GM19397 (cell line): ENCODE results near the gene PAGR1.
"Not testable (repeated sequence)": the region's sequence is repeated elsewhere in the genome, so short reads cannot be mapped to it uniquely, and the experiment has no call there.

Source experiments
- ATAC-seq: cut with Tn5 transposase; IDR thresholded peaks from one replicate; pipeline ENCODE4 v1.9.1; 2021; ENCODE audit warnings: mild to moderate bottlenecking, moderate library complexity; ENCODE audit not compliant: unreplicated experiment

PAGR1 gene

DNA sequence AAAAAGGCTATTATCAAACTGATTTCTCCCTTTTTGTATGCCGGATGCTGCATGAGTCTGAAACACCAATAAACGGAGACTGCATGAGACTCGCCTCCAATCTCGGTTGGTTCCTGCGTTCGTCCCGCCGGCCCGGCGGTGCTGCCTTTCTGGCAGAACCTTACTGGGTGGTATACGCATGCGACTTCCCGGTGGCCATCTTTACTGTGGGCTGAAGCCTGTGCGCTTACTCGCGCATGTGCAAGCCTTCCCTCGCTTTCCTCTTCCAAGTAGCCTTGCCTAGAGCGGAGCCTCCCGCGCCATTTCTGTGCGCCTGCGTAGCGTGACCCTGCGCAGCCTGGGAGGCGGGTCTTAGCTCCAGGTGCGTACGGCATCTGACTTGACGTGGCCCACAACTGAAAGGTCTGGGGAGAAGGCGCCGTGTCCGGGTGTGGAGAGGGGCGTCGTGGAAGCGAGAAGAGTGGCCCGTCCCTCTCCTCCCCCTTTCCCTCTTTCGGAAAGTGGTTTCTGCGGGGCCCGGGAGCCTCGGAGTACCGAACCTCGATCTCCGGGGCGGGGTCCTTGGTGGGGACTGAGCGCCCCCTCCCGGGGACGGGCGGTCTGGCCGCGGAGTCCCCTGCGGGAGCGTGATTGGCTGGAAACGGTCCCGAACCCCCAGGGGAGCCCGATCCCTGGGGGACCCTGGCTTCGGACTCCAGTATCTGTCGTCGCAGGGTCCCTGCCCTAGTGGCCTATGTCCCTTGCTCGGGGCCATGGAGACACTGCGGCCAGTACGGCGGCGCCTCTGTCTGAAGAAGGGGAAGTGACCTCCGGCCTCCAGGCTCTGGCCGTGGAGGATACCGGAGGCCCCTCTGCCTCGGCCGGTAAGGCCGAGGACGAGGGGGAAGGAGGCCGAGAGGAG is at the start of gene PAGR1:
Gene PAGR1, plus strand, starts transcription at position 360 of the 901 bp plus-strand sequence. Its CDS starts 374 bp downstream, at position 734.
- peak; percentile 59 for ATAC-seq

DNA sequence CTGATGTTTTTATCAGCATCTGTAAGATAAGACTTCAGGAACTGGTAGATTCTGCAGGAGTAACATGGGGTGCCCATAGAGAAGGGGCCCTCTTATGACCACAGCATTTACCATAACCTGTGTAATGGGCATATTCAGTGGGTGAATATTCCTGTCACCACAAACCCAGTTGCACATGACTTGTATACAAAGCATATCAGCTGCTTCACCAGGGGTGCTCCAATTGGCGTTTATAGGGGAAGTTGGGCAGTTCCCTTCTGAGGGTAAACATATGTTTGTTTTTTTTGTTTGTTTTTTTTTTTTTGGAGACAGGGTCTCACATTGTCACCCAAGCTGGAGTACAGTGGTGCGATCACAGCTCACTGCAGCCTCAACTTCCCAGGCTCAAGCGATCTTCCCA is 49.4 kb upstream of the PAGR1 start:
- ATAC-seq: no peak

GRCh38 chr16:29767062-29767461 is 48.9 kb upstream of the PAGR1 start:
- ATAC-seq: no peak

- ATAC-seq: no peak
These were observed 46.4 kb upstream of the PAGR1 start for GRCh38 chr16:29769507-29769906.

DNA sequence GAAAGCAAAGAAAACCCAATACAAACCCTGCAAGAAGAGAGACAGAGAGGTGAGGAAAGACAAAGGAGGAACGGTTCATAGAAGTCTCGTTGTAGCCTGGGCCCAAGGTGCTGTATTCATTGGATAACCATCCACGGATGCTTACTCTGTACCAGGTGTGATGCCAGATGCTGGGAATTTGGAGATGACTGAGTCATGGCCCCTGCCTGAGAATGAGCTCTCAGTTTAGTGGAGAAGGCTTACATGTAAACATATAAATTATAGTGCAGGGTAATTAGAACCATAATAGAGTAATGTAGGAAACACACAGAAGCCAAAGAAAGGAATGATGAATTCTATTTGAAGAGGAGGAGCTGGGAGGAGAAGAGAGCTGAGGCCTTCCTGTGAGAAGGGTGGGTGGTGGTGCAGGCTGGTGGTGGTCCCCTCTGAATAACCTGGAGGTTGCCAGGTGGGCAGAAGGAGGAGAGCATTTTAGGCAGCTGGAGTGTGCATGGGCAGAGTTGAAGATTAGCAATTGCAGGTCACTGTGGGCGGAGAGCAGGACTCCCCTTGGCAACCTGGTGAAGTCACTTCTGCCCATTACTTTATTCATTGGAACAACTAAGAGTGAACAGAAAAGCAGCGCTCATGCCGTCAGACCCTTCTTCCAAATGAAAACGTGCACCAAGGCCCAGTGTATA is 45.6 kb upstream of the PAGR1 start:
- no peak for ATAC-seq

GRCh38 chr16:29772330-29772729 is 43.6 kb upstream of the PAGR1 start:
- ATAC-seq: not testable (repeated sequence)

- ATAC-seq: no peak
These were observed 41.2 kb upstream of the PAGR1 start for GRCh38 chr16:29774730-29775129.

DNA sequence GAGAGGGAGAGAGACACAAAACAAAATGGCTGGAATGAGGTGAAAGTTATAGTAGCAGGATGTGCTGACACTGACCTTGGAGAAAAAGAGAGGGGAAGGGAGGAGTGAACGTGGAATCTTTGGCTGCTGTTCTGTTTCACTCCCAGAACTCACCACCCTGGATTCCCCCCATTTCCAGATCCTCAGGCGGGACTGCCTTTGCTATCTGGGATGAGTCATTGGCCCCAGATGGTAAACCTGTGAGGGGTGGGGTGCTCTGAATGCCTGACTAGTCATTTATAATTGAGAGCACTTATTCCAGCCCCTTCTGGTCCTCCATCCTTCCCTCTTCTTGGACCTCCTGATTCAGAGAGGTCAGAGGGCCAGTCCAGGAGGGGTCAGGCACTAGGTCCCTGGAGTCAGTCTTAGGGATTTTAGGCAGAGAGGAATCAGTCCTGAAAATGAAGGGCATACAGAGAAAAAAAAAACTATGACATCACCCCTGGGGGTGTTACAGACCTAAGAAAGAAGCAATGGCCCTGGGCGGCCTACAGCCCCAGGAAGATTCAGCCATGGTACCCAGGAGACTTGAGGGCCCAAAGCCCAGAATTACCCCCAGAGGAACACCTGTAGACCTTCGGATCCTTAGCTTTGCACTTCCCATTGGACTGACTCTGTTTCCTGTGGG is 40.1 kb upstream of the PAGR1 start:
- no peak for ATAC-seq

DNA sequence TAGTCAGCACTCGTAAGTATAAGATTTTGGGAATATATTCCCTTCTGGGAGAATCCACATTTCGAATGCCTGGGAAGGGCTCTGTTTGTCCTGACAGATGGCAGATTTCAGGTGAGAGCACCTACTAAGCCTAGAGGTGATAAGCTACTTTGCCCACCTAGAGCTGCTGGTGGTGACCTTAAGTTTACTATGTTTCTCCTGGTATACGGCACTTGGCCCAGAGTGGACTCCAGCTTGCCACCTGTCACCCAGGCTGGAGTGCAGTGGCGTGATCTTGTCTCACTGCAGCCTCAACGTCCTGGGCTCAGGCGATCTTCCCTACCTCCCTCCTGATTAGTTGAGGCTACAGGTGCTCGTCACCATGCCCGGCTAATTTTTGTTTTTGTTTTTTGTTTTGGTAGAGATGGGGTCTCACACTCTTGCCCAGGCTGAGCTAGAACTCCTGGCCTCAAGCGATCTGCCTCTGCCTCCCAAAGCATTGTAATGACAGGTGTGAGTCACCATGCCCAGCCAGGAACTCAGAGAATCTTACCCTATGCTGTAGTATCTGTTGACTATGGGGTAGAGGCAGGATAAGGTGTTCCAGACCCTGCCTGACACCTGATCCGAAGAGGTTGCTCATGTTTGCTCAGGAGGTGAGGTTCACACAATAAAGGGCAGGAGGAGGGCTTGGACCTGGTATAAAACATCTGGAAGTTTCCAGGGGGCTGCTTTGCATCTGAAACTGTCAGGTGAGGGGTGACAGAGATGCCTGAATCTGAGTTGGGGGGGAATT is 38.2 kb upstream of the PAGR1 start, which contains the start of gene ZG16:
Gene ZG16, plus strand, starts transcription at position 681 of the 775 bp plus-strand sequence. CDS start 1,011 bp downstream, outside the sequence.
- ATAC-seq: no peak

- no peak for ATAC-seq
These were observed 36.5 kb upstream of the PAGR1 start for GRCh38 chr16:29779474-29779873.

DNA sequence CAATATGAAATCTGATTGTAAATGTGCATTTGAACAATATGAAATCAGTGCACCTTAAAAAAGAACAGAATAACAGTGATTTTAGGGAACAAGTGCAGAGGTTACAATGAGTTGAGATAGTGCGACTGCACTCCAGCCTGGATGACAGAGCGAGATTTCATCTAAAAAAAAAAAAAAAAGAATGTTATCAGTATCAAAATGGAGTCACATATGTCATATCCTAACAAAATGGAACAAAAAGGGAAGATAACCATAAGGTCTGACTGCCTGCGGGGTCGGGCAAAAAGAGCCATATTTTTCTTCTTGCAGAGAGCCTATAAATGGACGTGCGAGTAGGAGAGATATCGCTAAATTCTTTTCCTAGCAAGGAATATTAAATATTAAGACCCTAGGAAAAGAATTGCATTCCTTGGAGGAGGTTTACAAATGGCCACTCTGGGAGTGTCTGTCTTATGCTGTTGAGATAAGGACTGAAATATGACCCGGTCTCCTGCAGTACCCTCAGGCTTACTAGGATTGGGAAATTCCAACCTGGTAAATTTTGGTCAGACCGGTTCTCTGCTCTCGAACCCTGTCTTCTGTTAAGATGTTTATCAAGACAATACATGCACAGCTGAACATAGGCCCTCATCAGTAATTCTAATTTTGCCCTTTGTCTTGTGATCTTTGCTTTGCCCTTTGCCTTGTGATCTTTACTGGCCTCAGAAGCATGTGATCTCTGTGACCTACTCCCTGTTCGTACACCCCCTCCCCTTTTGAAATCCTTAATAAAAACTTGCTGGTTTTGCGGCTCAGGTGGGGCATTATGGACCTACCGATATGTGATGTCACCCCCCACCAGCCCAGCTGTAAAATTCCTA is 32.6 kb upstream of the PAGR1 start:
- ATAC-seq: not testable (repeated sequence)

GRCh38 chr16:29784157-29784556 is 31.8 kb upstream of the PAGR1 start:
- no peak for ATAC-seq

DNA sequence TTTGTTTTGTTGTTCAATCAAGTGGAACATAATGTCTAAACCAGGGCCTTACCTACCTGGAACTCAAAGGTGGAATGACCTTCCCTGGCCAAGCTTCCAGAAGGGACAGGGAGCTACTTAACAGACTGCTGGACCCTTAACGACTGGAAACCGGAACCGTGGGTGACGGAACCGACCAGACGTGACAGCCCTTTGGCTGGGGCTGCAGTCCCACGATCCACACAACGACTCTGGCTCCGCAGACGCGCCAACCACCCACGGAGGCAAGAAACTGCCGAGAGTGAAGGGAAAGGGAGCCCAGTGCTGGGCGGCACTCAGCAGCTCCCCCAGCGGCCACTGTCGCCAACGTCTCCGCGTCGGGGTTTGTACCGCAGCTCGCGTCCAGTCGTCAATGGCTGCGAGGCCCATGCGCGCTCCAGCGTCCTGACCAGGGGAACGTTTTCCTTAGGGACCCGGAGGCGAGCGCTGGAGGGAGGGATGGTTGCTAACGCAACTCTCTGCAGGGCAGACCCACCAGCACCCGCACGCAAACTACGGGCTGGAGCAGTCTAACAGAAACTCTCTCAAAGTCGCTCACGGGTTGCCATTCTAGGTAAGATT is 31.0 kb upstream of the PAGR1 start:
- ATAC-seq: no peak

DNA sequence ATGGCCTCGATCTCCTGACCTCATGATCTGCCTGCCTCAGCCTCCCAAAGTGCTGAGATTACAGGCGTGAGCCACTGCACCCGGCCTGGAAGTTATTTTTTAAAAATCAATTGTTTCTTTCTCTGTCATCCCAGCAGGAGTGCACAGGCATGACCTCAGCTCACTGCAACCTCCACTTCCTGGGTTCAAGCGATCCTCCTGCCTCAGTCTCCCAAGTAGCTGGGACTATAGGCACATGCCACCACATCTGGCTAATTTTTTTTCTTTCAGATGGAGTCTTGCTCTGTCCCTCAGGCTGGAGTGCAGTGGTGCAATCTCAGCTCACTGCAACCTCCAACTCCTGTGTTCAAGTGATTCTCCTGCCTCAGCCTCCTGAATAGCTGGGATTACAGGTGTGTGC is 28.8 kb upstream of the PAGR1 start:
- ATAC-seq: not testable (repeated sequence)

DNA sequence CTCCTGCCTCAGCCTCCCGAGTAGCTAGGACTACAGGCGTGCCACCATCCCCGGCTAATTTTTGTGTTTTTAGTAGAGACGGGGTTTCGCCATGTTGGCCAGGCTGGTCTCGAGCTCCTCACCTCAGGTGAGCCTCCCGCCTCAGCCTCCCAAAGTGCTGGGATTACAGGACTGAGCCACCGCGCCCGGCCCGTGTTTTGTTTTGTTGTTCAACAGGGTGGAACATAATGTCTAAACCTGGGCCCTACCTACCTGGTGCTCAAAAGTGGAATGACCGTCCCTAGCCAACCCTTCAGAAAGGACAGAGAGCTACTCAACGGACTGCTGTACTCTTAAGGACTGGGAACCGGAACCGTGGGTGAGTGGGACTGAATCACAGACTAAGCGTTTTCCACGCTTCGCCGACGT is 26.2 kb upstream of the PAGR1 start:
- ATAC-seq: no peak

DNA sequence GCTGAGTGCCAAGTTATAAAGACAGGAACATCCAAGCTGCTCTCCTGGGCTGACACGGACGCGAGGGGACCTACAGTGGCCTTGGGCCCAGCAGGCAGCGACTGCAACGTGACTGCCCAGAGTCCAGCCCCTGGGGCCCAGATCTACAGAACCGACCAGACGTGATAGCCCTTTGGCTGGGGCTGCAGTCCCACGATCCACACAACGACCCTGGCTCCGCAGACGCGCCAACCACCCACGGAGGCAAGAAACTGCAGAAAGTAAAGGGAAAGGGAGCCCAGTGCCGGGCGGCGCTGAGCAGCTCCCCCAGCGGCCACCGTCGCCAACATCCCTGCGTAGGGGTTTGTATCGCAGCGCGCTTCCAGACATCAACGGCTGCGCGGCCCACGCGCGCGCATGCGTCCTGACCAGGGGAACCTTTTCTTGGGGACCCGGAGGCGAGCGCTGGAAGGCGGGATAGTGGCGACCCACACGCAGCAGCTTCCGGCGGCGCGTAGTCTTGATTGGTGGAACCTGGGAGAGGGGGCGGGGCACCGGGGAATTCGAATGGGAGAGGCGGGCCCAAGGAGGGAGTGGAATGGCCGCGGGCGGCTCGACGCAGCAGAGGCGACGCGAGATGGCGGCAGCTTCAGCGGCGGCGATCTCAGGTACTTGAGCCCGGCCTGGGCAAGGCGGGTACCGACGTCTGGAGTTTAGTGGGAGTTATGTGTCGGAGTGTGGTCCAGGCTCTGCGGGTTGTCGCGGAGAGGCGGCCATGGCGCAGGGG is 25.6 kb upstream of the PAGR1 start, which contains the start of gene KIF22:
Gene KIF22, plus strand, starts transcription at position 569 of the 766 bp plus-strand sequence. Its CDS starts 9 bp downstream, at position 578.
- peak; percentile 91 for ATAC-seq

DNA sequence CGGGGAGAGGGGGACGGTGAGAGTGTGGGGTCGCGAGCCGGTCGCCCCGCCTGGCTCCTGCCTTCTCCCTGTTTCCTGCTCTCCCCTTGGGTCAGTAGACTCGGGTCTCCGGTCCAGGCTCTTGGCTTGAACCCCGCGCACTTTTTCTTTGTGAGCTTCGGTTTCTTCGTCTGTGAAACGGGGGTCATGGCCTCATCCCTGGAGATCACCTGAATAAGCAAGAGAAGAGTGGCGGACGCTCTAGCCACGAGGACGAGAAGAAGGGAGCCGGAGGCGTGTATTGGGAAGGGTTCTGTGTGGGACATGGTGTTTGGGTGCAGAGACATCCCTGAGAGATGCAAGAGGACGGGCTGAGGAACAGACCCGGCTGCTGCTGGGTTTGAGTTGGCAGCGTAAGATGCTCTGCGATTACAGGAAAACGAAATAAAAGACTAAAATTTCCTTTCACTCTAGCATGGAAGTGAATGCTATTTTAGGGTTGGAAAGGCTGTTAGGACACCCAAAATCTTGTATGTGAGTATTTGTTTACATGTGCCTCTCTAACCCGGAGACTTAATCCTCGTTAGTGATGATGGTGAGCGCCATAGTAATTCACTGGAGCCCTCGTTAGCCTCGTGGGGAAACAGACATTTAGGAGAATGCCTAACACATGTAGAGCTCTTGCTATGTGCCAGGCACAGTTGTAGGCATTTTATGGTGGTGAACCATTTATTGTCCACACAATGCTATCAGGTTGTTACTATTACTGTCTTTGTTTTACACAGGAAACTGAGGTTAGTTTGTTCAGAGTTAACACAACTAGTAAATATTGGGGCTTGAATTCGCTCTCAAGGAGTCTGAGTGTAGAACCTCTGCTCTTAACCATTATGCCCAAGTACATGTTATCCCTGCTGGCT is 24.8 kb upstream of the PAGR1 start:
- ATAC-seq: peak; percentile 6
